HG03045 (cell line): ENCODE measurements around the gene CLEC18C.
"Not testable (repeated sequence)": the region's sequence is repeated elsewhere in the genome, so short reads cannot be mapped to it uniquely, and the experiment has no call there.

ENCODE experiments used
- ATAC-seq: cut with Tn5 transposase; IDR thresholded peaks from one replicate; pipeline ENCODE4 v1.9.1; 2021; ENCODE audit warnings: mild to moderate bottlenecking, moderate library complexity; ENCODE audit not compliant: unreplicated experiment

The CLEC18C gene

DNA sequence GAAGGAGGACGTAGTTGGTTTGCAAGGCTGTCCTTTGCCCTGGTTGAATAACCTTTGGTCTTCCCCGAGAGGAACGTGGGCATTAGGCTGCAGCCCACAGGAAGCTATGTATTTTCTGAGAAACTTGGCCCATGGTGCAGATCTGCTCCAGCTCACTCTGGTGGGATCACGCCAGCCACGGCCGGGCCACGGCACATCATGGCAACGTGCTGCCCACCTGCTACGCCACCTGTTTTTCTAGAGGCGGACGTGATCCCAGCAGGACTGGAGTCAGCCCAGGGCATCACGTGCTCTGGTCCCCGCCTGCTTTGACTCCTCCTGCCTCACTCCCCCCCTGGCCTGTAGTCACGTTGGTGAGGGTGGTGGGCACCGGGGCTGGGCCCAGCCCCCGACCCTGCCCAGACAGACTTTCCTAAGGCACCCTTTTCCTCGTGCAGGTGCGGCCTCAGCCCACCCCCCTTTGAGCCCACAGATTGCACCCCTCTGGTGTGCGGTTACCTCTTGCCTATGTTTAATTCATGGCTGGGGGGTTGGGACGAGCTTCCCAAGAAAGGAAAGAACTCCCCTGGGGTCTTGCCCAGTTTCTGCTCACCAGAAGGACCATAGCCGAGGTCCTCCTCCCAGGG lies at the start of gene CLEC18C:
TSS of gene CLEC18C (plus strand) at position 576 of the 626 bp plus-strand sequence. CDS start 492 bp downstream, outside the sequence.
- ATAC-seq = not testable (repeated sequence)

DNA sequence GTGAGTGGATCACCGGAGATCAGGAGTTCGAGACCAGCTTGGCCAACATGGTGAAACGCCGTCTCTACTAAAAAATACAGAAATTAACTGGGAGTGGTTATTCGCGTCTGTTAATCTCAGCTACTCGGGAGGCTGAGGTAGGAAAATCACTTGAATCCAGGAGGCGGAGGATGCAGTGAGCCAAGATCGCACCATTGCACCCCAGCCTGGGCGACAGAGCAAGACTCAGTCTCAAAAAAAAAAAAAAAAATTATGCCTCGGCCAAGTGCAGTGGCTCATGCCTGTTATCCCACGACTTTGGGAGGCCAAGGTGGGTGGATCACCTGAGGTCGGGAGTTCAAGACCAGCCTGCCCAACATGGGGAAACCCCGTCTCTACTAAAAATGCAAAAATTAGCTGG lies 49.8 kb upstream of the CLEC18C start:
- not testable (repeated sequence) for ATAC-seq

GRCh38 chr16:70126226-70126625 lies 47.4 kb upstream of the CLEC18C start:
- not testable (repeated sequence) for ATAC-seq

DNA sequence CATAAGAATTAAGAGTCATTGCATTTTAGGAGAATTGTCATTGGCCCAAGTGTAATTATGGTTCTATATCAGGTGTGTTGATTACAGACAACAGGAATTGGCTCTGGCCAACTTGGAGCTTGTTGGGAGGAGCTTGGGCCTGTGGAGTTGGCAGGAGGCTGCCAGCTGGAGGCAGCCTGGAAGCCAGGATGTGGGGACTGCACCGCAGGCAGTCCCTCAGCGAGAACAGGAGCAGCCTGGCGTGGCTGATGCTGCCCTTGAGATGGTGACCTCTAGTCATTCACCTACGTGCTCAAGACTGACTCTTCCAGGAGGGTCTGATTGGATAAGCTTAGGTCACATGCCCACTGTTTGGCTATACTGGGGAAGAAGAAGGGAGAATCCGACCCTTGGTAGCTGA lies 45.9 kb upstream of the CLEC18C start:
- not testable (repeated sequence) for ATAC-seq

DNA sequence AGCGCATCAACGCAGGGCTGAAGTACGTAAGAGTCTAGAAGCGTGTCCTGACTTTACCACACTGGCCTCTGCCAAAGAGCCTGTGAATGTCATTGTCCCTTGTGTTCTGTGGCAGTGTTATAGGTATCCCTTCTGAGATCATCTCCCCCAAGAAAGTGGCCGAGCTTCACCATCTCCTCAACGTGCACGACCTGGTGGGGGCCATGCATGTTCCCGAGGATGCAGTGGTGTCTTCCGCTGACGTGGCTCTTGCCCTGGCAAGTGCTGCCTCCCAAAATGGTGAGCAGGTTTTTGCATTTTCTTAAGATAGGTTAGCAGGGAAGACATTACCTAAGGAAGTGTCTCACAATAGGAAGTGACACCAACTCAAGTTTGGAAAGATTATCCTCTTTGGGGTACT lies 44.7 kb upstream of the CLEC18C start:
- not testable (repeated sequence) for ATAC-seq

DNA sequence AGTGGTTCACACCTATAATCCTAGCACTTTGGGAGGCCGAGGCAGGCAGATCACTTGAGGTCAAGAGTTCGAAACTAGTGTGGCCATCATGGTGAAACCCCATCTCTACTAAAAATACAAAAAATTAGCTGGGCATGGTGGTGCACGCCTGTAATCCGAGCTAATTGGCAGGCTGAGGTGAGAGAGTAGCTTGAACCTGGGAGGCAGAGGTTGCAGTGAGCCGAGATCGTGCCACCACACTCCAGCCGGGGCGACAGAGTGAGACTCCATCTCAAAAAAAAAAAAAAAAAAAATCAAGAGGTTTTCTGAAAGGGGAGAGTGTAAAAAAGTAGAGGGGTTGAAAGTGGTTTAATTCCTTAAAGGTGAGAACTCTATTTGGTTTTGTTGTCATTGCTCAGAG lies 37.8 kb upstream of the CLEC18C start:
- not testable (repeated sequence) for ATAC-seq

- not testable (repeated sequence) for ATAC-seq
These were observed 37.0 kb upstream of the CLEC18C start for GRCh38 chr16:70136595-70136994.

- not testable (repeated sequence) for ATAC-seq
These were observed 30.8 kb upstream of the CLEC18C start for GRCh38 chr16:70142739-70143138.

DNA sequence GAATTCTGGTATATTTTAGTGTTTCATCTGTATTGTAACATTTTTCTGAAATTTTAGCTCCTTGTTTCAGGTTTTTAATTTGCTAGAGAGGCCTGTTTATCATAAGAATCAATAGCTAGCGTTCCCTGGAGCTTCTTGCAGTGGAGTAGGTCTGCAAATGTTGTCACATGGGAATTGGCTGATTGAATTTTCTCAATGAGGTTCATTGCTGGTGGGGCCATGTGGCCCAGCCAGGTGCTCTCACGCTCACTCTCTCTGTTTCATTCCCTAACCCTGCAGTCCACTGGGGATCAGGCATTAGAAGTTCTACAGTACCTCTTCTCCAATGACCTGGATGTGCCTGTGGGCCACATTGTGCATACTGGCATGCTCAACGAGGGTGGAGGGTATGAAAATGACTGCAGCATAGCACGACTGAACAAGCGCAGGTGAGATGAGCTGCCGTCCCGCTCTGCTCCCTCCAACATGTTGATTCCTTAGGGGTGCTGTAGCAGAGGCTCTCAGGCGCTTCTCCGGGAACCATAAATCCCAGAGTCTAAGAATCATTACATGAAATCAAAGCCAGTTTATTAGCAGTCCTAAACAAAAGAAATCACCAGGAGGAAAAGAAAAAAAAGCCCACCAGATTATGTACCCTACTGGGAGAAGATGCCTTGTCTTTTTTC lies 30.2 kb upstream of the CLEC18C start:
- ATAC-seq = not testable (repeated sequence)

DNA sequence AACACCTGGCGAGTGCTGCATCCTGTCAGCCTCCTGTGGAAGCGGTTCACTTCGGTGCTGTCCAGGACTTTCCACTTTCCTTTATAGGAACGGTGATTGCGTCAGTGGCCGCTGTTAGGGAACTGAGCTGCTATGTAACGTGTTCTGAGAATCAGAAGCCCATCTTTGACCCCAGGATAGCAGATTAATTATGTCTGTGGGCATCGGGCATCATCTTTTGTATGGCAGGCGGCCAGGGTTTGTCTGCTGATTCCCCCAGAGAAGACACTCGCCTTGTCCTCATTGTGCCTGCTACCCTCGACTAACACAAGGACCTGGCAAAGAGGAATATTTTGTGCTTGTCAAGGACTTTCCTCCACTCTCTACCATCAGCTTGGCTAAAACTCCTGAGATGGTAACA lies 25.7 kb upstream of the CLEC18C start:
- ATAC-seq = not testable (repeated sequence)

- not testable (repeated sequence) for ATAC-seq
These were observed 25.1 kb upstream of the CLEC18C start for GRCh38 chr16:70148453-70148852.

DNA sequence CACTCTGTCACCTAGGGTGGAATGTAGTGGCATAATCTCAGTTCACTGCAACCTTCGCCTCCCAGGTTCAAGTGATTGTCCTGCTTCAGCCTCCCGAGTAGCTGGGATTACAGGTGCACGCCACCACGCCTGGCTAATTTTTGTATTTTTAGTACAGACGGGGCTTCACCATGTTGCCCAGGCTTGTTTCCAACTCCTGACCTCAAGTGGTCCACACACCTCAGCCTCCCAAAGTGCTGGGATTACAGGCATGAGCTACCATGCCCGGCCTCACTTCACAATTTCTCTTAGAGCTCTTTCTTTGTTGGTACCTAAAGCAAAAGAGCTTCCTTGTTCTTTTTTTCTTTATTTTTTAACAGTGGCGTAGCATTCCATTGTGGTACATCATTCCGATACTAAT lies 24.3 kb upstream of the CLEC18C start:
- not testable (repeated sequence) for ATAC-seq

DNA sequence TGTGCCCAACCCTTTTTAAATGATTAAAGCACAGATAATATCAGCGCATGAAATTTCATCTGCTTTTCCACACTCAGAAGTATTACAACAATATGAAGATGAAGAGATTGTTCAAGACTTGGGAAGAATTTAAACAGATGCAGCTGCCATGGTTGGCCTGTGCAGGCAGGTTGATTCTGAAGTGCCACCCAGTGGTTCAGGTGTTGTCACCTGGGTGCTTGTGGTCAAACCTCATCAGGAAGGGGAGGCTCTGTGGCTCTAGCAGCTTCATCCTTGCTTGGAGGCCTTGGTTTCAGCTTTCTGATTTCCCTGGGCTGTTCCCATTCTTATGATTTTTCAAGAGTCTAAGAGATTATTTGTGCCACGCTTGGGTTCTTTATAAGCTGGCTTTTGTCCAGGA lies 22.2 kb upstream of the CLEC18C start:
- no peak for ATAC-seq

GRCh38 chr16:70151941-70152509 lies 21.6 kb upstream of the CLEC18C start:
- no peak for ATAC-seq

GRCh38 chr16:70152578-70153302 lies 20.8 kb upstream of the CLEC18C start:
- no peak for ATAC-seq

GRCh38 chr16:70154736-70155135 lies 18.9 kb upstream of the CLEC18C start:
- not testable (repeated sequence) for ATAC-seq

- no peak for ATAC-seq
These were observed 17.2 kb upstream of the CLEC18C start for GRCh38 chr16:70156207-70156978.

- no peak for ATAC-seq
These were observed 16.5 kb upstream of the CLEC18C start for GRCh38 chr16:70157105-70157476.

DNA sequence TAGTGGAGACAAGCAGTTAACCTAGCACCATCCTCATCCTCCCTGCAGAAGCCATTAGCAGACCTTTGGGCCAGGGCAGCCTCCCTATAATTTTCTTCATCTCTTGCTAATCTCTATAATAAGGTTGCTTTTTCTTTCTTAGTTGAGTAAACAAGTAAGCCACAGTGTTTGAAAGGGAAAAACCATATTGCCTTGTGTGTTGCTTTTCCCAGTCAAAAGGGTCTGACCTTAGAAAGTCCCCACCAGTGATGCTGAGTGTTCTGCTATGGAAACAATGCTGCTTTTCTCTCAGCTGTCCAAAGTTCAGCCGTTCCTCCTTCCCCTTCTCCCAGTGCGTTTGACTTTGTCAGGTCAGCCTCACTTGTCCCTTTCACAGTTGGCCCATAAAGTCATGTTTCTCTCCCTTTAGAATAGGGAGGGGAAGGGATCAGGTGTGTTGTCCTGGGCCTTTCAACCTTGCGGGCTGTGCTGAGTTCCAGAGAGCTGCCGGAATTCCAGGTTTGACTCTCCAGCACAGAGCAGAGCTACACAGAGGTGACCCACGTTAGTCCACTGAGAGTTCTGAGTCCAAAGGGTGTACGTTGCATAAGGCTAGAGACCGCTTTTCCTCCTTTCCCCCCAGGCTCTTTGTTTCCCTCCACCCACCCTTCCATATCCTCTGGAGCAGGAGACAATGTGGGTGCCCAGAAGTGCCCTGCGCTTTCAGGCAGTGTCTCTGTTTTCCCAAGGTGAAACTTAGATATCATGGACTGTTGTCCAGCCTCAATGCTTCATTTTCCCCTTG lies 15.9 kb upstream of the CLEC18C start:
- no peak for ATAC-seq
